IMR-90 (cell line): Measurements from ENCODE around the gene MDH1B.

ENCODE experiments used
- POLR2A ChIP-seq: IDR thresholded peaks from 2 replicates; pipeline ENCODE4 v1.6.1; 2012; ENCODE audit warnings: mild to moderate bottlenecking, low read depth, low read length
- RAD21 ChIP-seq: IDR thresholded peaks from 2 replicates; pipeline ENCODE4 v1.6.1; 2012; ENCODE audit warnings: low read length, improper control_type of control experiment
- TF ChIP-seq, protein P1 (sequence below): fragments of 150-350 bp; IDR thresholded peaks from 2 replicates; pipeline ENCODE4 v1.6.1; 2016; ENCODE audit warnings: low read depth, mild to moderate bottlenecking, low read length, moderate library complexity, borderline replicate concordance

- TF ChIP-seq, protein P1, sequence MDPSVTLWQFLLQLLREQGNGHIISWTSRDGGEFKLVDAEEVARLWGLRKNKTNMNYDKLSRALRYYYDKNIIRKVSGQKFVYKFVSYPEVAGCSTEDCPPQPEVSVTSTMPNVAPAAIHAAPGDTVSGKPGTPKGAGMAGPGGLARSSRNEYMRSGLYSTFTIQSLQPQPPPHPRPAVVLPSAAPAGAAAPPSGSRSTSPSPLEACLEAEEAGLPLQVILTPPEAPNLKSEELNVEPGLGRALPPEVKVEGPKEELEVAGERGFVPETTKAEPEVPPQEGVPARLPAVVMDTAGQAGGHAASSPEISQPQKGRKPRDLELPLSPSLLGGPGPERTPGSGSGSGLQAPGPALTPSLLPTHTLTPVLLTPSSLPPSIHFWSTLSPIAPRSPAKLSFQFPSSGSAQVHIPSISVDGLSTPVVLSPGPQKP, result no peak
- no peak for TF ChIP-seq POLR2A
- TF ChIP-seq RAD21, result no peak
These were observed 49.4 kb upstream of the MDH1B start for GRCh38 chr2:206814498-206814897.
